KMS-11 (cell line): Measurements from ENCODE around the gene SCCPDH.

Experiments
- H2AFZ ChIP-seq: fragments of 200-600 bp; sonication (generic); 2 replicates; pipeline ENCODE4 v1.6.1; 2016; ENCODE audit warnings: antibody characterized with exemption, mixed run types, low read depth
- H3K27ac ChIP-seq: fragments of 200-600 bp; sonication (generic); 2 replicates; pipeline ENCODE4 v1.6.1; 2016; ENCODE audit warnings: mild to moderate bottlenecking, mixed run types
- H3K27me3 ChIP-seq: fragments of 200-600 bp; sonication (generic); 2 replicates; pipeline ENCODE4 v1.6.1; 2017; ENCODE audit warnings: mild to moderate bottlenecking, low read depth, mixed run types, moderate library complexity; ENCODE audit not compliant: insufficient read depth
- H3K36me3 ChIP-seq: fragments of 200-600 bp; sonication (generic); 2 replicates; pipeline ENCODE4 v1.6.1; 2017; ENCODE audit warnings: mild to moderate bottlenecking, mixed run types; ENCODE audit not compliant: insufficient read depth
- H3K4me1 ChIP-seq: fragments of 200-600 bp; sonication (generic); 2 replicates; pipeline ENCODE4 v1.6.1; 2016; ENCODE audit warnings: mild to moderate bottlenecking, low read depth, mixed run types; ENCODE audit not compliant: poor library complexity, severe bottlenecking
- H3K4me2 ChIP-seq: fragments of 200-600 bp; sonication (generic); 2 replicates; pipeline ENCODE4 v1.7.0; 2016; ENCODE audit warnings: mild to moderate bottlenecking, mixed run types
- H3K4me3 ChIP-seq: fragments of 200-600 bp; sonication (generic); IDR thresholded peaks from 2 replicates; pipeline ENCODE4 v1.6.1; 2017; ENCODE audit warnings: low read depth, low read length, mixed read lengths; ENCODE audit not compliant: insufficient read depth
- H3K79me2 ChIP-seq: fragments of 200-600 bp; sonication (generic); 2 replicates; pipeline ENCODE4 v1.6.1; 2016; ENCODE audit warnings: low read depth, mixed run types; ENCODE audit not compliant: insufficient read depth
- H3K9ac ChIP-seq: fragments of 200-600 bp; sonication (generic); 2 replicates; pipeline ENCODE4 v1.6.1; 2016; ENCODE audit warnings: mild to moderate bottlenecking, mixed run types
- H4K20me1 ChIP-seq: fragments of 200-600 bp; sonication (generic); 2 replicates; pipeline ENCODE4 v1.6.1; 2016; ENCODE audit warnings: mild to moderate bottlenecking, mixed run types; ENCODE audit not compliant: insufficient read depth
- CTCF ChIP-seq: fragments of 200-600 bp; sonication (generic); conservative IDR thresholded peaks from 2 replicates; pipeline ENCODE4 v1.6.1; 2017; ENCODE audit warnings: low read depth, mild to moderate bottlenecking, antibody characterized with exemption, low read length, moderate library complexity, mixed read lengths

SCCPDH gene

GRCh38 chr1:246695136-246695535 is 29.1 kb upstream of the SCCPDH start:
- Histone ChIP-seq H3K9ac (no peak overlapping the region), H4K20me1 (no peaks in the 10 kb centered on the region), H2AFZ (no peak overlapping the region), H3K27ac (no peak overlapping the region), H3K4me3 (no peak overlapping the region), H3K4me2 (no peak overlapping the region), H3K27me3 (no peaks in the 10 kb centered on the region), H3K4me1 (peaks cover 3% of the 10 kb centered on the region), H3K79me2 (no peaks in the 10 kb centered on the region), H3K36me3 (no peaks in the 10 kb centered on the region)
- no peak for TF ChIP-seq CTCF

- peaks cover 3% of the 10 kb centered on the region for H3K4me1 ChIP-seq
- H3K4me2 ChIP-seq = no peak overlapping the region
- no peak for TF ChIP-seq CTCF
- no peak overlapping the region for H2AFZ ChIP-seq
- H4K20me1 ChIP-seq = no peaks in the 10 kb centered on the region
- H3K79me2 ChIP-seq = no peaks in the 10 kb centered on the region
- no peak overlapping the region for H3K4me3 ChIP-seq
- no peak overlapping the region for H3K27ac ChIP-seq
- H3K27me3 ChIP-seq = no peaks in the 10 kb centered on the region
- no peaks in the 10 kb centered on the region for H3K36me3 ChIP-seq
- H3K9ac ChIP-seq = no peak overlapping the region
Measured at GRCh38 chr1:246695666-246696065, 28.5 kb upstream of the SCCPDH start.

GRCh38 chr1:246698466-246699094 is 25.6 kb upstream of the SCCPDH start:
- H2AFZ ChIP-seq = peak overlapping the region; percentile 71
- H3K4me1 ChIP-seq = peaks cover 3% of the 10 kb centered on the region
- TF ChIP-seq CTCF = no peak
- H3K36me3 ChIP-seq = no peaks in the 10 kb centered on the region
- H3K9ac ChIP-seq = no peak overlapping the region; the same call in 1 of the 2 replicates
- H3K27me3 ChIP-seq = no peaks in the 10 kb centered on the region
- no peak overlapping the region for H3K4me3 ChIP-seq
- no peaks in the 10 kb centered on the region for H4K20me1 ChIP-seq
- no peaks in the 10 kb centered on the region for H3K79me2 ChIP-seq
- H3K4me2 ChIP-seq = no peak overlapping the region
- no peak overlapping the region for H3K27ac ChIP-seq

- Histone ChIP-seq H3K79me2 (no peaks in the 10 kb centered on the region), H2AFZ (peak overlapping the region; percentile 71), H4K20me1 (no peaks in the 10 kb centered on the region), H3K27me3 (no peaks in the 10 kb centered on the region), H3K4me3 (no peak overlapping the region), H3K9ac (no peak overlapping the region; the same call in 1 of the 2 replicates), H3K27ac (no peak overlapping the region), H3K4me1 (peaks cover 3% of the 10 kb centered on the region), H3K4me2 (no peak overlapping the region), H3K36me3 (no peaks in the 10 kb centered on the region)
- peak; percentile 73 for TF ChIP-seq CTCF
Measured at GRCh38 chr1:246699095-246699735, 25.0 kb upstream of the SCCPDH start.
